GM21723 (cell line): ENCODE data around the gene PDZRN3.

Source experiments
- ATAC-seq: cut with Tn5 transposase; IDR thresholded peaks from one replicate; pipeline ENCODE4 v1.9.1; 2021; ENCODE audit warnings: mild to moderate bottlenecking, moderate library complexity; ENCODE audit not compliant: unreplicated experiment

PDZRN3 gene

DNA sequence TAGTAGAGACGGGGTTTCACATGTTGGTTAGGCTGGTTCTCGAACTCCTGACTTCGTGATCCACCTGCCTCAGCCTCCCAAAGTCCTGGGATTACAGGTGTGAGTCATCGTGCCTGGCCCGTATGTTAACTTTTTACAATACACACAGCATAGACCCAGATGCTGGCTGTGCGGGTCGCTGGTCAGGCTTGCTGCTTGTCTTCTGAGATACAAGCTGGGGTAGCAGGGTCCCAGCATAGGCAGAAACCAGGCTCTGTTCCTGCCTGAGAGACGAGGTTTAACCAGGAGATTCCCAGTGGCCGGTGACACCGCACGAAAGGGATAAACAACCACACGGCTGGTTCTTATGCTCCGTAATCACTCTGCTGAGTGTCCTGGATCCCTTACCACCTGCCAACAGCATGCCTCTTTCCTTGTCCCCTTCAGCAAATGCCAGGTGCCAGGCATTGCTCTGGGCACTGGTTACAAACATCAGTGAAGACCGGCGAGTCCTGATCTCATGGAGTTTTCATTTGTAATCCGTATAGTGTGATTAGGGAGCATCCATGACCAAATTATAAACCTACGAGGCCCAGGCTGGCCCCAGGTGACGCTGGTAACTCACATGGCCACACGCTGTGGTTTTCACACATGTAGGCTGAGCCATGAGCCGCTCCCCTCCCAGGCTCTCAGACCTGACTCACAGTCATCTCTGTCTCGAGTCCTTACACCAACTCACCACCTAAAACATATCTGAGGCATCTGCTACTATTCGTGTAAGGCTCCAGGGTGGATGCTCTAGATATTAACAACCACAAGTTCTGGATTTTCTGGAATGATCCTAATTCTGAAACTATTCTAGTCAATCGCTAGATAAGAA lies 125.7 kb downstream of the PDZRN3 start:
- peak; percentile 74 for ATAC-seq

DNA sequence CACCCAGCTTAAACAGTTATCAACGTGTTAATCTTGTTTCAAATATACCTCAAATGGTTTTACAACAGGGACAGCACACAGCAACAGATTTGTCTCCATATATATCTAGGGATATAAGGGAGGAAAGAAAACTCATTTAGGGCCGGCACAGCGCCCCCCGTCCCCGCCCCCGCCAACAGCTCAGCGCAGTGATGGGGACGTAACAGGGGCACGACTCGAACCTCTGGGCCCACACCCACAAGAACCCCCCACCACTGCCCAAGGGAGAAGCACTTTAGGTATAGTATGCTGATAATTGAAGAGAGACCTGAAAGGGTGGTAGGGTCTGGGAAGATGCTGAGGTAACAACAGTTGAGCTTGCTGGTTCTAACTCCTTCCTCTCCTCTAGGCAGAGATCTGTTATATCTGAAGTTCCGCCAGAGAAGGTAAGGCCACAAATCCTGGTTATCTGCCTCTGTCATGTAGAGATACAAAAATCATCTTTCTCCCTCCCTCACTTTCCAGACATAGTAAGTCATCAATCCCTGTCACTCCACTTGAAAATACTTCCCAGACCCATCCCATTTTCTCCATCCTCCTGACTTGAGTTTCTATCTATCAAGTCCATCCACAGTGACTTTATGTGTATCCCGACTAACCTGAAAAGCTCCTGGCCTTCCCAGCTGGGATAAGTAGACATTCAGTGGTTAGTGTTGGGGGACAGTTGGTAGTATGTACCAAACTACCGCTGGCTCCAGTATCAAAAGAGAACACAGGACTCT lies 126.9 kb downstream of the PDZRN3 start:
- no peak for ATAC-seq

DNA sequence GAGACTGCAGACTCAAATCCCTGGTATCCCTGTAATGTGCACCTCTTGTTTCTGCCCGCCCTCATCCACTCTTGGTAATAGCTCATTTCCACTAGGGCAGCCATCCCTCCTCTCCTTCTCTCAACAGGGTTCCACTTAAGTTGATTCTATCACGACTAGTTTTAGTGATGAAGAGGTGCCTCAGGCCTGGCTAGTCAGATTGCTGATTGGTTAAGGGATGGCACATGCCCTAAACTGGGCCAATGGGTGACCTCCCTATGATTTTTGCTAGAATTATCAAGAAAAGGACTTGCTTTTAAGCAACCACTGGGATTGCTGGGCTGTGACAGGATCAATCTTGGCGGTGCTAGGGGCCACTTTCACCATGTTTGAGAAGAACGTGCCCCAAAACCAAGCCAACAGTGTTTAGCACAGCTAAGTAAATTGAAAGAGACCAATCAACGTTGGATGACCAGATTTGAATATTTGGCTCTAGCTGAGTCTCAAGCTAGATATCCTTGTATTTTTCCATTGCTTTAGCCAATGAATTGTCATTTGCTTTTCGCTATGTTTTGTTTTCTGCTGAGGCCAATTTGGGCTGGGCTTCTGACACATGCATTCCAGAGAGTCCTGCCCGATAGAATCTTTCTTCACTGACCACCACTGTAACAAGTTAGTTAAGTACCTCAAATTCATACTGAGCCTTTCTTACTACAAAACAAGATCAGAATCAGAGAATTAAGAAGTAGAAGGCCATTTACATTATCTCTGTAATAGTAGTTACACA lies 131.0 kb downstream of the PDZRN3 start:
- no peak for ATAC-seq

DNA sequence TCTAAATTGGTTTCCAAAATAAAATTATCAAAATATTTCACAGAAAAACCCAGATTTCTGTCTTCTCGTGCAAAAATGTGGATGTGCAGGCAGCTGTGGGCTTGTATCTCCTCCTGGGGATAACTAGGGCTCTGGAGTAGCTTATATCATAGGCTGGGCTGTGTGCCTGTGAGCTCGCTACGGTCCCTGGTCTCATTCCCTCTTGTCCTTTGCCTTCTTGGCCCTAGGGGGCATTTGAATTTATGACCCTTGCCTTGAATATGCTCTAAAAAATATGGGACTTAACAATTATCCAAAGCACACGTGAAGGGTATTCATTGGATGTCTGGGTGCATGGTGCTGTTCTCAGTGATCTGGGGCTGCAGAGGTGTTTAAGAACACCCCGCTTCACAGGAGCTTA lies 132.6 kb downstream of the PDZRN3 start:
- no peak for ATAC-seq

DNA sequence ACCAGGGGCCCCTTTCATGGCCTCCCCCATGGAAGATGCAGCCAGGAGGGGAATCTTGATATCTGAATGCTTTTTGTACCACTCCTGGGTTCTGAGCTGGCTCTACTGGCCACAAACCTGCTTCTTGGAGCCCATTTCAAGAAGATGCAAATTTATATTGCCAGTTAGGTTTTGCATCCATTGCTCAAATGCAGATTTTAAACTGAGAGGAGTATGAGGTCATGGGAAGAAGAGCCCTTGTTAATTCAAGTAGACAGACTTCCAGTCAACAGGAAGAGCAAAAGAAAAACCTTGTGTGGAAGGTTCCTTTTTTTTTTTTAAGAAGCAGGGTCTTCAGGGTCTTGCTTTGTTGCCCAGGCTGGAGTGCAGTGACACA lies 133.5 kb downstream of the PDZRN3 start:
- ATAC-seq, result no peak

DNA sequence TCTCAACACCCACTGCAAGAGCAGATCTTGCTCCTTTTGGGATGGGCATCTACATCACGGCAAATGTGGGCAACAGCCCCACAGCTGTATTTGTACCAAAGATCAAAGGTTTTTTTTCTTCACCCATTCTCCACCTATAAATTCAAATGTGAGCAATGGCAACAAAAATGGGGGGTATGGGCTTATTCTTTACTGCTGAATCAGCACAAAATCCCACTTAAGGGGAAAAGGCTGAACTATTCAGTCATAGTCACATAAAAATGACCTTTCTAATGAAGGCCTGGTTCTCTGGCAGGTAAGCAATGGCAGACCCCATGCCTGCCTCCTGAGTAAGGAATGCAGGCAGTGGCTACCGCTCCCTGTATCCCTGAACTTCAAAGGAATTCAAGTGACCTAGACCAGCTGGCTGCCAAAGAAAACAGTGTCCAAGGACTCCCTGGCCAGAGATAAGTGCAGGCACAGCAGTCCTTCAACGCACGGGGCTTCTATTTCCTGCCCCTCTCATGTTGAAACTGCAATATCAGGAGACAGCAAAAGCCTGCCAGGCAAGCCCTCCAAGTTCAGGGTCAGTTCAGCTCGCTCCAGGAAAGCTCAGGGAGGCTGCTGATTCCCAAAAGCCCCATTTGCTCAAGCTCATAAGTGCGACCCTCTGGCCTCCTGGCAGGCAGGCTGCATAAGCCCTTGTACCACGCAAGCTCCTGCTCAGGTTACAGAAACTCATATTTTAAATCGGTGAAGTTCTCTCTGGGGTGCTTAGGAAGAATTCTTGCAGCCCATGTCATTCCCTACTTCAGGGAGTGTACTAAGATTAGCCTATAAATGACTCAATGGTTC lies 134.1 kb downstream of the PDZRN3 start:
- ATAC-seq, result no peak

DNA sequence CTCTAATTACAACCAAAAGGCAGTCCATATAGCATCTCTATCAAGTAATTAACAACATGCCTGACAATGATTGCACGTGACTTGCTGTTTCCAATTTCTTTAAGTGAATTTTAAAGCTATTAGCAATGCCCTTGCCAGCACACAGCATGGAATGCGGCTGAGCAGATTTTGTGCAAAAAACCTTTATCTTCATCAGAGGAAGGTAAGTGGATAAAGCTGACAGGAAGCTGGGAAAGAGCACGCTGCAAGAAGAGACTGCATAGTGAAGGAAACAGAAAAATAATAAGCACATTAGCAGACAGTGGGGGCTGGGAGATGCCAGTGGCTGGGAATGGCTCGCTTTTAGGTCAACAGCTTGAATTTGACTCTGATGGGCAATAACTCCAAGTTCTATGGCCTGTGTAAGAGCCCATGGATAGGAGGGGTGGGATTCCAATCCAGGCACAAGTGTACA lies 138.8 kb downstream of the PDZRN3 start:
- ATAC-seq, result no peak

DNA sequence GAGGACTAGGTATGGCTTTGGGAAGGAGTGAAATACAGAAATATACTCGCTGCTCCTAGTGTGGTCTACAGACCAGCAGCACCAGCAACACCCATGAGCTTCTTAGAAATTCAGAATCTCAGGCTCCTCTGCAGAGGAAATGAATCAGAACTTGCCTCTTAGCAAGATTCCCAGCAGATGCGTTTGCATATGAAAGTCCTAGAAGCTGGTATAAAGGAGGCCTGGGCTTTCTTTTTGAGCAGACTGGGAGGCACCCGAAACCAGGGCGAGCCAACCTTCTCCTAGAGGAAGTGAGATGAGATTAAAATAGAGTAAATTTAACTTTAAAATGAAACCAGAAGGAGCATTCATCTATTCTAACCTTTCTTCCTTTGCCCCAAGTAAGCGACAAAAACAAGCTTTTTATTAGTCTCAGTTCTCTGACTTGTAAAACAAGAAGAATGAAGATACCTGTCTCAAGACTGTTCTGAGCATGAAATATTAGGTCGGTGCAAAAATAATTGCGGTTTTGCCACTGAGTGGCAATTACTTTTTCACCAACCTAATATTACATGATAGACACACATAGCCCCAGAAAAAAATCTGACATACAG lies 140.0 kb downstream of the PDZRN3 start:
- ATAC-seq, result peak; percentile 92

DNA sequence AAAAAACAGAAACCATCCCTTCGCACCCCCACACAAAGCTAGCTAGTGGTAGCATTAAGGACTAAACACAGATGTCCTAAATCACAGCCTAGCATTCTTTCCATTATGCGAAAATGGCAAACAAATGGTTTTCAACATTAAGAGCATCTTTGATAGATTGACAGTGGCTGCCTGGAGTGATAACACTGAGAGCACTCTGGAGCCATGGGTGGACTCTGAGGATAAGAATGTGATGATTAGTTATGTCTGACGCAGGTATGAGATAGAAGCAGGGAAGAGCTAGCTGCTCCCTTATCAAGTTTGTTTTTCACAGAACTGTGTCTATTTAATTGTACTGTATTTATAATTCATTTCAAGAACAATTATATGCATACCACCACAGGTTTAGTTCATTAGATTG lies 142.9 kb downstream of the PDZRN3 start:
- no peak for ATAC-seq

DNA sequence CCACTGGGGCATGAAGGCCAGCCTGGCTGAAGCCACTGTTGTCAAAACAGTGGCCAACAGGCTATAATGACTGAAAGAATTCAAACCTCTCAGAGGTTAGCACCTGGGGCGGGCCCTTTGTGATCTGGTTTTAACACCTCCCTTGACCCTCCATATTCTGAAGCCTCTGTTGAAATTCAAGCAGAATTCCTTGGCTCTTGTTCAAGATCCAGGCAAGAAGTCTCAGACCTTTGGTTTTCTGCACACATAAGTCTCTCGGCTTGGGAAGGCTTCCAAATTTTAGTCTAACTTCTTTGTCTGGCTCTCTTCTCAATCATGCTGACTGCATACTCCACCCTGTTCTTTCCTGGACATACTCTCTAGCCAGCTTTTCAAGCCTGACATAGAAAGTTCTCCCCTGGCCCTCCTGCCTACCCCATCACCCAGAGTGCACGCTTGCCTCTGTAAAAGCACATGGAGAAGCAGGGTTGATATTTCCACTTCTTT lies 144.5 kb downstream of the PDZRN3 start:
- ATAC-seq, result no peak

DNA sequence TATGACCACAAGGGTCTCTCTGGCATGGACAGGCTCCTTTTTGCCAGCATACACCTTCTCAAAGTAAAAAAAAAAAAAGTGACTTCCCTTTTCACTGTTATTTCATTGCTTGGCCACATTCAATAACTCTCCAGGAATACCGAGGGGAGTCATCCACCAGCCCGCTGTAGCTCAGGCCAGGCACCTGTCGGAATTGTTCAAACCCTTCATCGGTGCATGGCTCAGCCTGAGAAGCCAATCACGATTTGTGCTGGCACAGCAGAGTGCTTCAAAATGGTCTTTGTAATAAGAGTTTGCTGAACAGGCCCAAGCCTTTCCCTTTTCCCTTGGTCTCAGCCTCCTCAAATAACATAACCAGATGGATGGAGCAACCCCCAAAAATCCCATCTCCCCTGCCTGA lies 145.4 kb downstream of the PDZRN3 start:
- no peak for ATAC-seq

DNA sequence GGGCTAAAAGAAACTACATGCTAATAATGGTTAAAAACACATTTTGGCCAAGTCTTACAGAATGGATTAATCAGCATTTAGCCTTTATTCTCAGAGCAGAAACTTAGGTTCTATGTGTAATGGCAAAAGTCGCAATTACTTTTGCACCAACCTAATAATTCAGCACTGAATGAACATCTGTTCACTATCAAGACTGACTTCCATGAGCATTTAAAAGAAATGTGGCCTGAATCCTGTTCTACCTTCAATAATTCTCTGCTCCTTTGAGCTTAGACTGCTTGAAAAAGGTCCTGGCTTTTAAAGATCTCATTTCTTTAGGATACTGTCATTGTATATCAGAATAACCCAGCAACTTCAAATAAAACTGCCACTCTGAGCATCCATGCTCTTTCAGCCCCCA lies 145.9 kb downstream of the PDZRN3 start:
- no peak for ATAC-seq

DNA sequence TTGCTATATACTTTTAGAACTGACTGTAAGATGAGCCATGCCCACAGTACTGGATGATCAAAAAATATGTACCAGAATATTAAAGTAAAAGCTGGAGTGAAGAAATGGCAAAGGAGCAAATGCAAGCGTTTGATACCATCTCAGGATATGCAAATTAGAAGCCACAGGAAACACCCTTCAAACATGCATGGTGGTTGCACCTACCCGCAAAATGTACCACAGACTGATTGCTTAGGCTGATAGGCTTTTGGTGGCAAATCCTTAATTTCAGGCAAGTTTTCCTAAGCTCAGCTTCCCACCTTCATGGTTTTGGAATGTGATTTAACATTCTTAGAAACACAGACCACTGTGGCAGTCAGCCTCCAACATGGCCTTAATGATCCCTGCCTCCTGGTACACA lies 149.0 kb downstream of the PDZRN3 start:
- no peak for ATAC-seq

DNA sequence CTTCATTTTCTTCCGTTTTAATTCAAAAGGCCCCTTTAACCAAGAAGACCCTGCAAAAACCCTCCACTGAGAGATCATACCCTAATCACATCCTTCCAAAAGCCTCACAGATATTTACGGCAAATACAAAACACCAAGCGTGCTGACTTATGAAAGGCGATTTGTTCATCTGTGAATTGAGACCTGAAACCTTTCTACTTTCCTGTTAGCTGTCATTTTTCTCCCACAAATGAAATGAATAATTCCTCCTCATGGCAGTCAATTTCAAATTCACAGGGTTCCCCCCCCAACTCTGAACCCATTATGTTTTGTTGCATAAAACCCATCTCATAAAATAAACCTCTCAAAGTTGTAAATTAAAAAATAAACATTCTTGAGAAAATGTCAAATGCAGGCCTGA lies 149.6 kb downstream of the PDZRN3 start:
- no peak for ATAC-seq

DNA sequence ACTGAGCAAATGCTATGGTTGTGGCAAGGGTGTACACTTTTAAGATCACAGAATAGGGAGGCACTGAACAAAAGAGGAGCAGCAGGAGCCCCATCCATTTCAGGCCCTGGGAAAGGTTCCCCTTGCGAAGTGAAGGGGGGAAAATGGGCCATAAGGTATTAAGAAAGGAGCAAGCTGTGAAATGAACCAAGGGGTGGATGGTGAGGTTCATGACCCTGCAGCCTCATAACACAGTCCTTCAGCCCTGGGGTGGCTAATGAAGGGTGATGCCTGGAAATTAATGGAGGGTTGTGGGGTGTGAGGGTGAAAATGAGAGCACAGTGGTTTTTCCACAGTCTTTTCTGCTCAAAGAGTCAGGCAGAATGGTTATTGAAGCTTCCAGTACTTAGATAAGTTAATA lies 150.1 kb downstream of the PDZRN3 start:
- ATAC-seq, result no peak

DNA sequence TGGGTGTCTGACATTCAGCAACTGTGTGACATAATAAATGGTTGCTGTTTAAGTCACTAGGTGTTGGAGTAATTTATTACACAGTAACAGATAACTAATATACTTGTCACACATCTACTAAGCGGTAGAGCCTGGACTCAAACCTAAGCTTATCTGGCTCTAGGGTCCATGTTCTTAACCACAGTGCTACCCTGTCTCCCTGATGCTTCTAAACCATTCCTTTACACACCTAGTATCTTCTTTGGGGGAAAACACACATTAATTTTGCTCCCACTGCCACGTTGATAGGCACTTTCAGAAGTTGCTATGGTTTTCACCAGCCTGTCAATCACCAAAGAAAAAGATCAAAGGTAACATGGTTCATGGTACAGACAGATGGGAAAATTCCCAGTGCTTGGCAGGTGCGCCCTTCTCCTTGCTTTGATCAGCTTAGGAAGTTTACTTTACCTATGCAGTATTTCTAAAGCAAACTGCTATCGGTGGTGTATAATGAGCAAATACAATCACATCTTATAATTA lies 150.8 kb downstream of the PDZRN3 start:
- ATAC-seq, result no peak

DNA sequence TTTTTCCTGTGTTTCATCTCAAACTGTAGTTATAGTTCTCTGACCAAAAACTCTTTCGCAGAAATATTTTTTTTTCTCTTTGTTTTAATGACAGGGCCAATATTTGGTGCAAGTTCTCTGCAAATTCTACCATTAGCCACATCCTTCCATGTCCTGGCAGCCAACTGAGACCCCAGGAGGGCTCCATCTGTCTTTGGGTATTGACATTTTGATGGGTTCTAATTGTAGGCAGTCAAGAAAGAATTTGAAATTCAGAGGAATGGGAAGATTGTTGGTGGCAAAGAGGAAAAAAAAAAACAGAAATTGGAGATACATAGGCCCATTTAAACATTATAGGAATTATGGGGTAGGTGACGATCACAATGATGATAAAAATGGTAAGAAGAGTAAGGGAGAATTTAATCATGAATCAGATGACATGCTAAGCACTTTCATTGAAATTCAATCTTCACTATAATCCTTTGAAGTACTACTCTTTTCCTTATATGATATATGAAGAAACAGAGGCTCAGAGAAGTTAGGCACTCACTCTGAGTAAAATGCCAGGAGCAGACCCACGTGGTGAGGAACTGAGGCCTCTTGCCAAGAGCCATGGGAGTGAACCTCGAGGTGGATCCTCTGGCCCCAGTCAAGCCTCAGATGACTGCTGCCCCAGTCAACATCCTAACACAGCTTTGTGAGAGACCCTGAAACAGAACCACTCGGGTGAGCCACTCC lies 151.4 kb downstream of the PDZRN3 start:
- ATAC-seq, result no peak

DNA sequence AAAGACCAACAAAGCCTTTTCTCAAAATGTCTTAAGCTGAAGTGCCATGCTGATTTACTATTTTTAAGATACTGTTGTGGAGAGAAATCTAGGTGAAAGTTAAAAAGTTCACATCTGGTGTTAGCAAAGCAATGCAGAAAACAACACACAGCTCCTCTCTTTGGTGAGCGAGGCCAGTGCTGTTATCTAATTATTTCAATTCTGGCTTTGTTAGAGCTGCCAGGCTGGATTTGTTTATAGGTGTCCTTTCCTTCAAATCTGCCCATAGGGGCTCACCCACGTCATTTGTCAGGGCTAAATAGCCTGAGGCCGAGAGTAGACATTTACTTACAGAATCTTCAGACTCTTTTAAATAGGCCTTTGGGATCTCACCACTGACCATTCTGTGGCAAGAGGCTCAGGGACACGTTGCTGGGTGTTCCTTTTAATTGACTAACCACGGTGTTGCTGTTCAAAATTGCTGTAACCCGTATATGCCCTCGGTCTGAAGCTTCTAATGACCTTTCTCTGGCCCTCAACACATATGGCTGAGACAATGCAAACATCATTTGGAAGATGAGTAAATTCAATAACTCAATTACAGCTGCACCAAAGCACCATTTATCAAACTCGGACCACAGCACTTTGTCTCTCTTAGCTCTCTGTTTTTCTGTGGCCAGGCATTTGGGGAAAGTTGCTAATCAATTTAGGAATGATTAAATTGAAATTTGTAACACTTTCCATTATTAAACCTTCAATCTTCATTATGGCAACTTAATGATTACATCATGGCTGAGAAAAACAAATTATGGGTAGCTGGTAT lies 152.6 kb downstream of the PDZRN3 start:
- no peak for ATAC-seq
